DOHH2 (cell line): ENCODE measurements around the gene NANP.
"Not testable (repeated sequence)": the region's sequence is repeated elsewhere in the genome, so short reads cannot be mapped to it uniquely, and the experiment has no call there.

Source experiments
- H3F3A ChIP-seq: fragments of 200-600 bp; sonication (generic), shearing (Covaris generic); 2 replicates; pipeline ENCODE4 v1.6.0; 2016; ENCODE audit warnings: antibody characterized with exemption, mild to moderate bottlenecking; ENCODE audit not compliant: control insufficient read depth, insufficient read depth
- H3K27ac ChIP-seq: fragments of 200-600 bp; sonication (generic); 2 replicates; pipeline ENCODE4 v1.5.1; 2014; ENCODE audit warnings: low read depth, mild to moderate bottlenecking, low read length, moderate library complexity
- H3K27me3 ChIP-seq: fragments of 200-600 bp; sonication (generic); 2 replicates; pipeline ENCODE4 v1.6.1; 2014; ENCODE audit warnings: mild to moderate bottlenecking, low read length, mixed read lengths; ENCODE audit not compliant: control insufficient read depth
- H3K36me3 ChIP-seq: fragments of 200-600 bp; sonication (generic); 2 replicates; pipeline ENCODE4 v1.6.1; 2014; ENCODE audit warnings: mild to moderate bottlenecking, low read length, moderate library complexity, mixed read lengths; ENCODE audit not compliant: control insufficient read depth
- H3K4me1 ChIP-seq: fragments of 200-600 bp; sonication (generic); 2 replicates; pipeline ENCODE4 v1.6.1; 2014; ENCODE audit warnings: mild to moderate bottlenecking, low read length, mixed read lengths; ENCODE audit not compliant: control insufficient read depth
- H3K4me2 ChIP-seq: fragments of 200-600 bp; sonication (generic); 2 replicates; pipeline ENCODE4 v1.6.0; 2014; ENCODE audit warnings: mild to moderate bottlenecking, low read length, moderate library complexity
- H3K4me3 ChIP-seq: fragments of 200-600 bp; sonication (generic); 2 replicates; pipeline ENCODE4 v1.5.1; 2014; ENCODE audit warnings: mild to moderate bottlenecking, low read length, mixed read lengths
- H3K79me2 ChIP-seq: fragments of 200-600 bp; sonication (generic); 2 replicates; pipeline ENCODE4 v1.6.1; 2014; ENCODE audit warnings: mild to moderate bottlenecking, low read length, mixed read lengths; ENCODE audit not compliant: control insufficient read depth
- H3K9me2 ChIP-seq: fragments of 200-600 bp; sonication (generic); replicated peaks from 2 replicates; pipeline ENCODE4 v1.6.1; 2014; ENCODE audit warnings: mild to moderate bottlenecking, low read length, mixed read lengths; ENCODE audit not compliant: control insufficient read depth
- H3K9me3 ChIP-seq: fragments of 200-600 bp; sonication (generic); 2 replicates; pipeline ENCODE4 v1.6.1; 2014; ENCODE audit warnings: antibody characterized with exemption, low read length, mixed read lengths; ENCODE audit not compliant: control insufficient read depth, insufficient read depth
- H4K20me1 ChIP-seq: fragments of 200-600 bp; sonication (generic); 2 replicates; pipeline ENCODE4 v1.6.0; 2014; ENCODE audit warnings: low read depth, mild to moderate bottlenecking, antibody characterized with exemption, low read length, moderate library complexity; ENCODE audit not compliant: control insufficient read depth, insufficient read depth
- CTCF ChIP-seq: fragments of 200-600 bp; sonication (generic); IDR thresholded peaks from one replicate; pipeline ENCODE4 v1.5.1; 2014; ENCODE audit warnings: antibody characterized with exemption, mild to moderate bottlenecking, low read depth, low read length; ENCODE audit not compliant: poor library complexity, severe bottlenecking
- EZH2phosphoT487 ChIP-seq: fragments of 200-600 bp; sonication (generic); IDR thresholded peaks from 2 replicates; pipeline ENCODE4 v1.6.1; 2017; ENCODE audit warnings: borderline replicate concordance, mild to moderate bottlenecking, antibody characterized with exemption, low read length, moderate library complexity, mixed read lengths

Gene NANP

GRCh38 chr20:25668446-25668845, 44.6 kb upstream of the NANP start:
- H3F3A ChIP-seq, result no peaks in the 10 kb centered on the region
- no peaks in the 10 kb centered on the region for H3K27me3 ChIP-seq
- H4K20me1 ChIP-seq, result no peaks in the 10 kb centered on the region
- H3K36me3 ChIP-seq, result peaks cover 8% of the 10 kb centered on the region
- H3K79me2 ChIP-seq, result no peaks in the 10 kb centered on the region
- H3K9me2 ChIP-seq, result no peaks in the 10 kb centered on the region
- H3K4me1 ChIP-seq, result no peaks in the 10 kb centered on the region
- no peak for TF ChIP-seq CTCF
- TF ChIP-seq EZH2phosphoT487, result no peak
- no peak overlapping the region for H3K4me3 ChIP-seq
- H3K27ac ChIP-seq, result no peak overlapping the region
- no peak overlapping the region for H3K4me2 ChIP-seq
- H3K9me3 ChIP-seq, result no peaks in the 10 kb centered on the region

DNA sequence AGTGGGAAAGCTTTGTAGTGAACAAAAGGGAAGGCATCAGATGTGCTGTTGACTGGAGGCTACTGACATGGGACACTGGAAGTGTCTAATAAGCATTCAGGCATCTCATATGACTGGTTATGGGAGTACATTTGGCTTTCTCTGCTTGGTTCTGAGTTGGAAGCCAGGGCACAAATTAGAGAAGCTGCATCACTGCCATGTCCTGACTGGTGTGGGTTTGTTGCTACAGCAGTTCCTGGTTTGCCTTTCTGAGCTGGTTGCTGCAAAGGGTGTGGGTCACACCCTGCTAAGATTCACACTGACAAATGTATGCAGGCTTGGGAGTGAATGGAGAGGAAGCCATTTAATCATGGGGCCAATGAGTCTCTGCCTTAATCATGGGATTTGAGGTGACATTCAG, 36.2 kb upstream of the NANP start:
- H3F3A ChIP-seq, result no peaks in the 10 kb centered on the region
- no peak overlapping the region for H3K27ac ChIP-seq
- TF ChIP-seq EZH2phosphoT487 (no peak), CTCF (no peak)
- no peaks in the 10 kb centered on the region for H3K9me2 ChIP-seq
- H3K4me3 ChIP-seq, result no peak overlapping the region
- no peaks in the 10 kb centered on the region for H3K9me3 ChIP-seq
- no peaks in the 10 kb centered on the region for H3K27me3 ChIP-seq
- H4K20me1 ChIP-seq, result no peaks in the 10 kb centered on the region
- H3K4me1 ChIP-seq, result no peaks in the 10 kb centered on the region
- peaks cover 2% of the 10 kb centered on the region; the same call in 1 of the 2 replicates for H3K36me3 ChIP-seq
- H3K4me2 ChIP-seq, result no peak overlapping the region
- no peaks in the 10 kb centered on the region for H3K79me2 ChIP-seq

- Histone ChIP-seq H3K4me1 (no peaks in the 10 kb centered on the region), H3K79me2 (no peaks in the 10 kb centered on the region), H3K27me3 (no peaks in the 10 kb centered on the region), H3F3A (no peaks in the 10 kb centered on the region), H3K36me3 (peaks cover 2% of the 10 kb centered on the region; the same call in 1 of the 2 replicates), H3K27ac (no peak overlapping the region), H3K4me3 (no peak overlapping the region), H4K20me1 (no peaks in the 10 kb centered on the region), H3K9me2 (no peaks in the 10 kb centered on the region), H3K9me3 (no peaks in the 10 kb centered on the region), H3K4me2 (no peak overlapping the region)
- no peak for TF ChIP-seq EZH2phosphoT487
- TF ChIP-seq CTCF, result no peak
These were observed 30.7 kb upstream of the NANP start for GRCh38 chr20:25654487-25654886.

DNA sequence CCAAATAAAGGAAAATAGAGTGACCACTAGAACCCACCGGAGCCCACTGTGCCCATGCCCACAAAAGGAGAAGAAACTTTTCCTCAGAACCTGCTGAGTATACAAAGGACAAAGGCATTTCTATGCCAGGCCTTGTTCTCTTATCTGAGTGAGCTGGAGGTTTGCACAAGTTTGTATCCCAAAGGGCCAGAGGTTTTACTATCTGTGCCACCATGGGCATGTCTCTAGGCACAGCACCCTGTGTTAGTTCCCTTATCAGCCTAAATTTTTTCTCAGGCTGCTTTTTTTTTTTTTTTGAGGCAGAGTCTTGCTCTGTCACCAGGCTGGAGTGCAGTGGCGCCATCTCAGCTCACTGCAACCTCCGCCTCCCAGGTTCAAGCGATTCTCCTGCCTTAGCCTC, 29.1 kb upstream of the NANP start:
- not testable (repeated sequence) for H3K4me1 ChIP-seq, H4K20me1 ChIP-seq, H3K27me3 ChIP-seq

More for the DNA sequence above, 29.1 kb upstream of the NANP start:
- H3K27ac ChIP-seq, H3F3A ChIP-seq, H3K4me2 ChIP-seq, H3K9me2 ChIP-seq, H3K79me2 ChIP-seq, H3K4me3 ChIP-seq, H3K36me3 ChIP-seq, H3K9me3 ChIP-seq: not testable (repeated sequence)
